Body of pancreas (tissue), 4 donors: ENCODE data around the gene AKR1C2. TPM values are rescaled to one million over a fixed set of nuclear protein-coding genes. Genes with fewer than 3 reads are reported as not detected.

Source experiments
- ATAC-seq: fragments of 150-250 bp; one replicate; pipeline ENCODE4 v1.9.1; 2016
- DNase-seq, 4 donors: peaks; one replicate each; pipeline ENCODE4 v3.0.0-alpha.2; 2019
- H3K27ac ChIP-seq, 4 donors: fragments of 200-600 bp; sonication (generic); 1 replicate in 3 of 4; 2 replicates in 1 of 4; pipeline versions ENCODE4 v1.5.1 to v1.6.1; 2016 to 2019; ENCODE audit warnings: mild to moderate bottlenecking in 1 of 4, mixed read lengths in 1 of 4, moderate library complexity in 1 of 4
- H3K27me3 ChIP-seq, 2 donors: fragments of 200-600 bp; sonication (generic); one replicate each; pipeline ENCODE4 v1.6.0; 2016; ENCODE audit warnings: mild to moderate bottlenecking in 1 of 2
- H3K36me3 ChIP-seq, 2 donors: fragments of 200-600 bp; sonication (generic); replicated peaks in 1 of 2; 2 replicates each; pipeline ENCODE4 v1.5.1; 2016; ENCODE audit warnings: low read depth in 2 of 2; ENCODE audit not compliant: insufficient read depth in 1 of 2
- H3K4me1 ChIP-seq: fragments of 200-600 bp; sonication (generic); one replicate; pipeline ENCODE4 v1.6.0; 2016
- H3K4me3 ChIP-seq, 2 donors: fragments of 200-600 bp; sonication (generic); 1 replicate in 1 of 2; 2 replicates in 1 of 2; pipeline ENCODE4 v1.5.1; 2016 to 2019
- H3K9me3 ChIP-seq, 3 donors: fragments of 200-600 bp; sonication (generic); 1 replicate in 2 of 3; 2 replicates in 1 of 3; pipeline ENCODE4 v1.5.1; 2016
- CTCF ChIP-seq, 7 experiments: fragments of 450-650 bp in 4 of 7; fragments of 200-600 bp in 3 of 7; sonication (generic) in 3 of 7; IDR thresholded peaks; one replicate each; pipeline ENCODE4 v1.5.1; 2016 to 2019; ENCODE audit warnings: antibody characterized with exemption in 7 of 7
- POLR2A ChIP-seq, 3 donors: fragments of 450-650 bp; IDR thresholded peaks; one replicate each; pipeline ENCODE4 v1.6.1; 2016; ENCODE audit warnings: antibody characterized with exemption in 3 of 3, mild to moderate bottlenecking in 2 of 3
- WGBS, 2 donors: methylation state at CpG; one replicate each; pipeline ENCODE4 v1.1.5; 2017; 5-methylcytosine and 5-hydroxymethylcytosine counted together
- intact Hi-C: fragments of 100-400 bp; cut with DNase I; formaldehyde crosslinking; loops from one replicate; pipeline ENCODE4 v1.15.1; 2023
- small RNA-seq: library from RNA; depleted of rRNA; stranded (forward); fragments of <200 nt; gene quantifications from one replicate; pipeline ENCODE3, GENCODE V24; 2016
- total RNA-seq, 2 donors: library from RNA; depleted of rRNA; stranded (reverse); fragments of >200 nt; gene quantifications; one replicate each; pipeline ENCODE4 v1.1.0, GENCODE V29; 2016

Gene AKR1C2
- total RNA-seq, 2 donors from 2014 or later: 3.1 to 5.6 TPM

- no peaks in the 10 kb centered on the region for H3K36me3 ChIP-seq
- intact Hi-C loops: no loop called here
- H3K9me3 ChIP-seq: no peaks in the 10 kb centered on the region
- WGBS, 2 donors: 60 to 61% methylated on average over 7 of the region's 7 CpGs
- no peak overlapping the region for H3K4me3 ChIP-seq
- H3K27ac ChIP-seq: no peak overlapping the region
- H3K27me3 ChIP-seq: no peaks in the 10 kb centered on the region
- DNase-seq: no peak
- ATAC-seq: no peak
- TF ChIP-seq CTCF (IDR thresholded peaks at IDR 0.05) (no peak), POLR2A (IDR thresholded peaks at IDR 0.05) (no peak)
- peaks cover 6% of the 10 kb centered on the region for H3K4me1 ChIP-seq
Observed at GRCh38 chr10:4939224-4940072, 64.2 kb downstream of the AKR1C2 start.

Small RNA genes within 50 kb of the gene (small RNA-seq; reads per million reads assigned to genes)
- gene RF00096: not detected

Other genes starting within 250 kb of the AKR1C2 start
- gene AKR1E2, start 177.7 kb downstream of the AKR1C2 start, total RNA-seq: 10 to 100 TPM in 1 of 2 donors, under 1 TPM in 1; 0.26 to 14.5 TPM
- 10 to 100 TPM; 18.9 to 49.4 TPM for gene AKR1C1, start 40.4 kb downstream of the AKR1C2 start, total RNA-seq
- gene AKR1C3, start 90.6 kb upstream of the AKR1C2 start, total RNA-seq: 10 to 100 TPM; 31.1 to 34.6 TPM
- not detected for gene AKR1C8, start 181.3 kb upstream of the AKR1C2 start, total RNA-seq
- 1 to 10 TPM in 1 of 2 donors, not detected in 1; 1.0 TPM for gene AKR1C4, start 193.0 kb upstream of the AKR1C2 start, total RNA-seq